Smooth muscle cell (in vitro differentiated cells): Measurements from ENCODE around the gene QSOX2. TPM values are rescaled to one million over a fixed set of nuclear protein-coding genes. Genes with fewer than 3 reads are reported as not detected.

Experiments used
- DNase-seq: peaks from one replicate; lab custom pipeline; 2025; ENCODE audit not compliant: unreplicated experiment; lab: John Stamatoyannopoulos, UW
- H2AFZ ChIP-seq: fragments of 200-600 bp; sonication (generic); 2 replicates; pipeline ENCODE4 v1.6.0; 2016; ENCODE audit warnings: antibody characterized with exemption, low read depth, mild to moderate bottlenecking
- H3F3A ChIP-seq: fragments of 200-600 bp; sonication (generic); 2 replicates; pipeline ENCODE4 v1.6.0; 2017; ENCODE audit warnings: antibody characterized with exemption, low read depth
- H3K27ac ChIP-seq: fragments of 200-600 bp; sonication (generic); 2 replicates; pipeline ENCODE4 v1.5.1; 2016; ENCODE audit warnings: low read depth, mild to moderate bottlenecking
- H3K27me3 ChIP-seq: fragments of 200-600 bp; sonication (generic); 2 replicates; pipeline ENCODE4 v1.6.1; 2016; ENCODE audit warnings: low read depth, mild to moderate bottlenecking
- H3K36me3 ChIP-seq: fragments of 200-600 bp; sonication (generic); 2 replicates; pipeline ENCODE4 v1.5.1; 2016; ENCODE audit warnings: low read depth
- H3K4me1 ChIP-seq: fragments of 200-600 bp; sonication (generic); 2 replicates; pipeline ENCODE4 v1.5.1; 2016; ENCODE audit warnings: low read depth
- H3K4me2 ChIP-seq: fragments of 200-600 bp; sonication (generic); 2 replicates; pipeline ENCODE4 v1.6.0; 2016; ENCODE audit warnings: mild to moderate bottlenecking
- H3K4me3 ChIP-seq: fragments of 200-600 bp; sonication (generic); 2 replicates; pipeline ENCODE4 v1.5.1; 2016; ENCODE audit warnings: mild to moderate bottlenecking
- H3K79me2 ChIP-seq: fragments of 200-600 bp; sonication (generic); 2 replicates; pipeline ENCODE4 v1.6.0; 2016; ENCODE audit warnings: low read depth, mild to moderate bottlenecking
- H3K9ac ChIP-seq: fragments of 200-600 bp; sonication (generic); 2 replicates; pipeline ENCODE4 v1.6.0; 2016; ENCODE audit warnings: low read depth
- H3K9me3 ChIP-seq: fragments of 200-600 bp; sonication (generic); replicated peaks from 2 replicates; pipeline ENCODE4 v1.5.1; 2016; ENCODE audit warnings: low read depth
- H4K20me1 ChIP-seq: fragments of 200-600 bp; sonication (generic); 2 replicates; pipeline ENCODE4 v1.6.0; 2016; ENCODE audit warnings: low read depth
- CTCF ChIP-seq: fragments of 200-600 bp; sonication (generic); IDR thresholded peaks from 2 replicates; pipeline ENCODE4 v1.5.1; 2017; ENCODE audit warnings: borderline replicate concordance, mild to moderate bottlenecking, antibody characterized with exemption; ENCODE audit not compliant: insufficient read depth, poor library complexity, severe bottlenecking
- WGBS: methylation state at CpG from one replicate; pipeline ENCODE4 v1.1.7; 2016; ENCODE audit warnings: low lambda C conversion rate; 5-methylcytosine and 5-hydroxymethylcytosine counted together
- polyA plus RNA-seq: library from polyadenylated mRNA; unstranded; fragments of >200 nt; fragmentation: Nextera tagmentation; extraction: Ambion mirVana; gene quantifications from 2 replicates; pipeline ENCODE4 v1.2.1, GENCODE V29; 2016
- total RNA-seq: library from RNA; depleted of rRNA; stranded (reverse); fragments of >200 nt; gene quantifications from 2 replicates; pipeline ENCODE4 v1.2.3, GENCODE V29; 2014

QSOX2 gene
- total and polyA plus RNA-seq, 2 experiments from 2014 or later: 1.9 to 8.7 TPM

GRCh38 chr9:136291306-136292025 is 45.9 kb upstream of the QSOX2 start:
- DNase-seq: no peak
- Histone ChIP-seq H3F3A (no peaks in the 10 kb centered on the region), H3K4me2 (no peak overlapping the region), H3K79me2 (no peaks in the 10 kb centered on the region), H4K20me1 (no peaks in the 10 kb centered on the region), H3K36me3 (no peaks in the 10 kb centered on the region), H3K27ac (no peak overlapping the region), H3K27me3 (no peaks in the 10 kb centered on the region), H3K9me3 (no peaks in the 10 kb centered on the region), H3K4me3 (no peak overlapping the region), H3K9ac (no peak overlapping the region), H3K4me1 (no peaks in the 10 kb centered on the region), H2AFZ (no peak overlapping the region)
- TF ChIP-seq CTCF: no peak
- WGBS: 87% methylated on average over 22 of the region's 22 CpGs

GRCh38 chr9:136290508-136291000 is 44.9 kb upstream of the QSOX2 start:
- H3K79me2 ChIP-seq: no peaks in the 10 kb centered on the region
- no peaks in the 10 kb centered on the region for H3F3A ChIP-seq
- no peak overlapping the region for H3K4me3 ChIP-seq
- DNase-seq: no peak
- H2AFZ ChIP-seq: no peak overlapping the region
- no peak overlapping the region for H3K4me2 ChIP-seq
- no peak overlapping the region for H3K27ac ChIP-seq
- H3K4me1 ChIP-seq: no peaks in the 10 kb centered on the region
- H3K9ac ChIP-seq: no peak overlapping the region
- no peaks in the 10 kb centered on the region for H4K20me1 ChIP-seq
- no peak for TF ChIP-seq CTCF
- WGBS: 93% methylated on average over 24 of the region's 31 CpGs
- no peaks in the 10 kb centered on the region for H3K27me3 ChIP-seq
- no peaks in the 10 kb centered on the region for H3K36me3 ChIP-seq
- no peaks in the 10 kb centered on the region for H3K9me3 ChIP-seq

GRCh38 chr9:136289651-136290507 is 44.3 kb upstream of the QSOX2 start:
- Histone ChIP-seq H3K4me1 (no peaks in the 10 kb centered on the region), H4K20me1 (no peaks in the 10 kb centered on the region), H3K4me3 (no peak overlapping the region), H3F3A (no peaks in the 10 kb centered on the region), H2AFZ (no peak overlapping the region), H3K9ac (no peak overlapping the region), H3K4me2 (no peak overlapping the region), H3K27ac (no peak overlapping the region), H3K27me3 (no peaks in the 10 kb centered on the region), H3K9me3 (no peaks in the 10 kb centered on the region), H3K36me3 (no peaks in the 10 kb centered on the region), H3K79me2 (no peaks in the 10 kb centered on the region)
- 88% methylated on average over 30 of the region's 30 CpGs for WGBS
- TF ChIP-seq CTCF: no peak
- DNase-seq: no peak
